ENCODE data around the gene FSIP1.

FSIP1 gene

GRCh38 chr15:39582977-39583595 lies 199.6 kb downstream of the FSIP1 start:
- Histone ChIP-seq H3K36me3 (ENCODE audit: control insufficient read depth in 1 of 2, insufficient read depth in 2 of 2, low read length in 2 of 2) (peaks cover 56 to 76% of the 10 kb centered on the region in 2 donors), H3K4me3 (ENCODE audit: low read depth in 1 of 2, low read length in 2 of 2) (peak overlapping the region; percentile 62 to 84), H3K27ac (ENCODE audit: low read length) (peak overlapping the region; percentile 91), H3K27me3 (ENCODE audit: low read depth, low read length) (no peaks in the 10 kb centered on the region), H3K4me1 (ENCODE audit: control insufficient read depth in 1 of 2, insufficient read depth in 2 of 2, low read length in 2 of 2) (peaks cover 0 to 12% of the 10 kb centered on the region in 2 donors), H3K9me3 (ENCODE audit: control insufficient read depth in 1 of 2, low read length in 2 of 2) (no peaks in the 10 kb centered on the region)

DNA sequence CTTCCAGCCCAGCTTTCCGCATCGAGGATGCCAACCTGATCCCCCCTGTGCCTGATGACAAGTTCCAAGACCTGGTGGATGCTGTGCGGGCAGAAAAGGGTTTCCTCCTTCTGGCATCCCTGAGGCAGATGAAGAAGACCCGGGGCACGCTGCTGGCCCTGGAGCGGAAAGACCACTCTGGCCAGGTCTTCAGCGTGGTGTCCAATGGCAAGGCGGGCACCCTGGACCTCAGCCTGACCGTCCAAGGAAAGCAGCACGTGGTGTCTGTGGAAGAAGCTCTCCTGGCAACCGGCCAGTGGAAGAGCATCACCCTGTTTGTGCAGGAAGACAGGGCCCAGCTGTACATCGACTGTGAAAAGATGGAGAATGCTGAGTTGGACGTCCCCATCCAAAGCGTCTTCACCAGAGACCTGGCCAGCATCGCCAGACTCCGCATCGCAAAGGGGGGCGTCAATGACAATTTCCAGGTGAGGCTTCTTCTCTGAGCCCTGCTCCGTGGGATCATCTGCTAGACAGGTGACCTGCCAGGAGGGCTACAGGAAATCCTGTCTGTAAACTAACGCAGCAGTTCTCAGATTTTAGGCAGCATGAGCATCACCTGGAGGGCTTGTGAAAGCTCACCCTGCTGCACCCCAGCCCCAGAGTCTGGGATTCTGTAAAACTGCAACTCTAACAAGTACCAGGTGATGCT lies 200.2 kb downstream of the FSIP1 start:
- Histone ChIP-seq H3K9me3 (ENCODE audit: control insufficient read depth in 1 of 2, low read length in 2 of 2) (no peaks in the 10 kb centered on the region), H3K4me1 (ENCODE audit: control insufficient read depth in 1 of 2, insufficient read depth in 2 of 2, low read length in 2 of 2) (peaks cover 0 to 12% of the 10 kb centered on the region in 2 donors), H3K4me3 (ENCODE audit: low read depth in 1 of 2, low read length in 2 of 2) (peak overlapping the region; percentile 62 to 84), H3K36me3 (ENCODE audit: control insufficient read depth in 1 of 2, insufficient read depth in 2 of 2, low read length in 2 of 2) (peaks cover 50 to 69% of the 10 kb centered on the region in 2 donors), H3K27ac (ENCODE audit: low read length) (peak overlapping the region; percentile 91), H3K27me3 (ENCODE audit: low read depth, low read length) (no peaks in the 10 kb centered on the region)

GRCh38 chr15:39581793-39582285 lies 200.8 kb downstream of the FSIP1 start:
- Histone ChIP-seq H3K27ac (ENCODE audit: low read length) (peak overlapping the region; percentile 91), H3K36me3 (ENCODE audit: control insufficient read depth in 1 of 2, insufficient read depth in 2 of 2, low read length in 2 of 2) (peaks cover 45 to 63% of the 10 kb centered on the region in 2 donors), H3K4me1 (ENCODE audit: control insufficient read depth in 1 of 2, insufficient read depth in 2 of 2, low read length in 2 of 2) (peaks cover 0 to 12% of the 10 kb centered on the region in 2 donors), H3K27me3 (ENCODE audit: low read depth, low read length) (no peaks in the 10 kb centered on the region), H3K9me3 (ENCODE audit: control insufficient read depth in 1 of 2, low read length in 2 of 2) (no peaks in the 10 kb centered on the region), H3K4me3 (ENCODE audit: low read depth in 1 of 2, low read length in 2 of 2) (peak overlapping the region; percentile 62 to 84)

DNA sequence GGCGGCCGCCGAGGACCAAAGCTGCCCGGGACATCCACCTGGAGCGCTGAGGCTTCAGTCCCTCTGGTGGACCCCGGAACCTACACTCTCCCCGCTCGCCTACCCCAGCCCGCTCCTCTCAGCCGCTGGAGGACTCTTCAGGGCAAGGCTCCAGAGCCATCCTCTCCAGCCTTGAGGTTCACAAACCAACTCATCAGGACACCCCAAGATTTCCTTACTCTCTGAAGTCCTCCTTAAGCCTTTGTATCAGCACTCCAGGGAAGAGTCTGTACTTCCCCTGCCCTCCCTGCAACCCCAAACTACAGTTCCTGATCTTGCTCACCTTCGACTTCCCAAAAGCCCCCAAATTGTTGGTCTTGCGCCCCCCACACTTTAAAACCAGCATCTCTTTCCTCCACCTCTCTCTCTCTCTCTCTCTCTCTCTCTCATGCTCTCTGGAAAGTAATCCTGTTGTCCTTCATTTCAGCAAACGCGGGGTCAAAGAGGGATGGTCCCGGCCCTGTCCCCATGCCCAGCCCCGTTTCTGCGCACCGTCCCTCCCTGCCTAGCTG lies 201.3 kb downstream of the FSIP1 start:
- H3K4me3 ChIP-seq (ENCODE audit: low read depth in 1 of 2, low read length in 2 of 2): peak overlapping the region; percentile 62 to 84
- H3K27ac ChIP-seq (ENCODE audit: low read length): peak overlapping the region; percentile 91

GRCh38 chr15:39580485-39581241 lies 202.0 kb downstream of the FSIP1 start, which contains the start of gene THBS1:
Gene THBS1 (plus strand): TSS chr15:39581079. CDS start chr15:39581858, 779 bp downstream.
- Histone ChIP-seq H3K27ac (ENCODE audit: low read length) (peak within 1 kb of the TSS; percentile 93), H3K27me3 (ENCODE audit: low read depth, low read length) (no peaks in the 10 kb centered on the region), H3K36me3 (ENCODE audit: control insufficient read depth in 1 of 2, insufficient read depth in 2 of 2, low read length in 2 of 2) (peaks cover 34 to 52% of the 10 kb centered on the region in 2 donors), H3K4me3 (ENCODE audit: low read depth in 1 of 2, low read length in 2 of 2) (peak within 1 kb of the TSS; percentile 62 to 84), H3K4me1 (ENCODE audit: control insufficient read depth in 1 of 2, insufficient read depth in 2 of 2, low read length in 2 of 2) (peaks cover 0 to 12% of the 10 kb centered on the region in 2 donors), H3K9me3 (ENCODE audit: control insufficient read depth in 1 of 2, low read length in 2 of 2) (no peaks in the 10 kb centered on the region)

More for the DNA sequence above, 201.3 kb downstream of the FSIP1 start:
- Histone ChIP-seq H3K27me3 (ENCODE audit: low read depth, low read length) (no peaks in the 10 kb centered on the region), H3K9me3 (ENCODE audit: control insufficient read depth in 1 of 2, low read length in 2 of 2) (no peaks in the 10 kb centered on the region), H3K36me3 (ENCODE audit: control insufficient read depth in 1 of 2, insufficient read depth in 2 of 2, low read length in 2 of 2) (peaks cover 40 to 58% of the 10 kb centered on the region in 2 donors), H3K4me1 (ENCODE audit: control insufficient read depth in 1 of 2, insufficient read depth in 2 of 2, low read length in 2 of 2) (peaks cover 0 to 12% of the 10 kb centered on the region in 2 donors)

GRCh38 chr15:39580117-39580484 lies 202.5 kb downstream of the FSIP1 start:
- peaks cover 0 to 12% of the 10 kb centered on the region in 2 donors for H3K4me1 ChIP-seq (ENCODE audit: control insufficient read depth in 1 of 2, insufficient read depth in 2 of 2, low read length in 2 of 2)
- peak overlapping the region; percentile 61 to 84 for H3K4me3 ChIP-seq (ENCODE audit: low read depth in 1 of 2, low read length in 2 of 2)
- peaks cover 28 to 46% of the 10 kb centered on the region in 2 donors for H3K36me3 ChIP-seq (ENCODE audit: control insufficient read depth in 1 of 2, insufficient read depth in 2 of 2, low read length in 2 of 2)

GRCh38 chr15:39579487-39580116 lies 203.0 kb downstream of the FSIP1 start:
- Histone ChIP-seq H3K36me3 (ENCODE audit: control insufficient read depth in 1 of 2, insufficient read depth in 2 of 2, low read length in 2 of 2) (peaks cover 23 to 41% of the 10 kb centered on the region in 2 donors), H3K9me3 (ENCODE audit: control insufficient read depth in 1 of 2, low read length in 2 of 2) (no peaks in the 10 kb centered on the region), H3K27me3 (ENCODE audit: low read depth, low read length) (no peaks in the 10 kb centered on the region), H3K4me3 (ENCODE audit: low read depth in 1 of 2, low read length in 2 of 2) (peak overlapping the region; percentile 61 to 84), H3K27ac (ENCODE audit: low read length) (peak overlapping the region; percentile 93), H3K4me1 (ENCODE audit: control insufficient read depth in 1 of 2, insufficient read depth in 2 of 2, low read length in 2 of 2) (peaks cover 0 to 8% of the 10 kb centered on the region in 2 donors)

More at GRCh38 chr15:39580117-39580484, 202.5 kb downstream of the FSIP1 start:
- H3K27ac ChIP-seq (ENCODE audit: low read length): peak overlapping the region; percentile 93
- H3K27me3 ChIP-seq (ENCODE audit: low read depth, low read length): no peaks in the 10 kb centered on the region
- H3K9me3 ChIP-seq (ENCODE audit: control insufficient read depth in 1 of 2, low read length in 2 of 2): no peaks in the 10 kb centered on the region

DNA sequence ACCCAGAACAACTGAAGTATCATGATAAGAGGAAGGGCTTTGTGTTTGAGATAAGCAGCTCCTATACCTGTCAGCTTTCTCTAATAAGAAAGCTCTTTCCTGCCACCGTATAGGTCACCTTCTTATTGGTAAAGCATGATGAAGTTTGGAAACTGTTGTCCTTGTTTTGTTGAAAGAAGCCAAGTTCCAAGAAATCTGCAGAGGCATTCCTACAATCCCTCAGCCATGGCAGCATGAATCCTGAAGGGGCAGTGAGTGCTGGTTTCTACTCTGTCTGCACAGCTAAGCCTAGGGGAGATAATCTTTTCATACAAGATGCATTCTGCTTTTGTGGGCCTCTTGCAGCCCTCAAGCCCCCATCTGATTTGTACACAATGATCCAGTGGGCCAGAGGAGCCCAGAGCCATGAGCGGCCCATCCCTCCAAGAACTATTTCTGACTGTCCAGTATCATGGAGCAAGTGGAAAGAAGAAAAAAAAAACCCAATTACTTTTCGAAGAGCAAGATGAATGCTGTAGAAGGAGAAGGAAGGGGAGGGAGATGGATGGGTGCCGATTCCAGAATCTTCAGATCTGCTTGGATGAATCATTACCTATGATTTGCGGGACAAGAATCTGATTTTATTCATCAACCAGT lies 203.7 kb downstream of the FSIP1 start:
- Histone ChIP-seq H3K27ac (ENCODE audit: low read length) (peak overlapping the region; percentile 93), H3K9me3 (ENCODE audit: control insufficient read depth in 1 of 2, low read length in 2 of 2) (no peaks in the 10 kb centered on the region), H3K4me1 (ENCODE audit: control insufficient read depth in 1 of 2, insufficient read depth in 2 of 2, low read length in 2 of 2) (peaks cover 0 to 6% of the 10 kb centered on the region in 2 donors), H3K36me3 (ENCODE audit: control insufficient read depth in 1 of 2, insufficient read depth in 2 of 2, low read length in 2 of 2) (peaks cover 17 to 35% of the 10 kb centered on the region in 2 donors), H3K4me3 (ENCODE audit: low read depth in 1 of 2, low read length in 2 of 2) (peak overlapping the region; percentile 61 to 84), H3K27me3 (ENCODE audit: low read depth, low read length) (no peaks in the 10 kb centered on the region)

GRCh38 chr15:39575180-39575579 lies 207.5 kb downstream of the FSIP1 start:
- Histone ChIP-seq H3K36me3 (ENCODE audit: control insufficient read depth in 1 of 2, insufficient read depth in 2 of 2, low read length in 2 of 2) (peaks cover 0 to 5% of the 10 kb centered on the region in 2 donors), H3K9me3 (ENCODE audit: control insufficient read depth in 1 of 2, low read length in 2 of 2) (no peaks in the 10 kb centered on the region), H3K27me3 (ENCODE audit: low read depth, low read length) (no peaks in the 10 kb centered on the region), H3K4me1 (ENCODE audit: control insufficient read depth in 1 of 2, insufficient read depth in 2 of 2, low read length in 2 of 2) (no peaks in the 10 kb centered on the region), H3K27ac (ENCODE audit: low read length) (no peak overlapping the region), H3K4me3 (ENCODE audit: low read depth in 1 of 2, low read length in 2 of 2) (no peak overlapping the region)

- Histone ChIP-seq H3K27ac (ENCODE audit: low read length) (no peak overlapping the region), H3K27me3 (ENCODE audit: low read depth, low read length) (no peaks in the 10 kb centered on the region), H3K9me3 (ENCODE audit: control insufficient read depth in 1 of 2, low read length in 2 of 2) (no peaks in the 10 kb centered on the region), H3K4me1 (ENCODE audit: control insufficient read depth in 1 of 2, insufficient read depth in 2 of 2, low read length in 2 of 2) (no peaks in the 10 kb centered on the region), H3K4me3 (ENCODE audit: low read depth in 1 of 2, low read length in 2 of 2) (no peak overlapping the region), H3K36me3 (ENCODE audit: control insufficient read depth in 1 of 2, insufficient read depth in 2 of 2, low read length in 2 of 2) (peaks cover 0 to 1% of the 10 kb centered on the region in 2 donors)
Measured at GRCh38 chr15:39574427-39574826, 208.2 kb downstream of the FSIP1 start.
